OCI-LY1 (cell line): ENCODE data around the gene PKD1.

Experiments
- H2AFZ ChIP-seq: fragments of 200-600 bp; sonication (generic), shearing (Covaris generic); 2 replicates; pipeline ENCODE4 v1.6.0; 2014; ENCODE audit warnings: antibody characterized with exemption, mild to moderate bottlenecking, low read length
- H3F3A ChIP-seq: fragments of 200-600 bp; sonication (generic), shearing (Covaris generic); 2 replicates; pipeline ENCODE4 v1.6.0; 2014; ENCODE audit warnings: mild to moderate bottlenecking, antibody characterized with exemption, low read length, moderate library complexity; ENCODE audit not compliant: insufficient read depth
- H3K27ac ChIP-seq: fragments of 200-600 bp; sonication (generic); 2 replicates; pipeline ENCODE4 v1.5.1; 2014; ENCODE audit warnings: low read length, mixed run types, mild to moderate bottlenecking, low read depth; ENCODE audit not compliant: poor library complexity, severe bottlenecking
- H3K27me3 ChIP-seq: fragments of 200-600 bp; sonication (generic); 2 replicates; pipeline ENCODE4 v1.6.0; 2014; ENCODE audit warnings: antibody characterized with exemption, mild to moderate bottlenecking, low read length, moderate library complexity; ENCODE audit not compliant: insufficient read depth
- H3K36me3 ChIP-seq: fragments of 200-600 bp; sonication (generic); 2 replicates; pipeline ENCODE4 v1.6.1; 2014; ENCODE audit warnings: mild to moderate bottlenecking, antibody characterized with exemption, low read length, moderate library complexity, mixed read lengths; ENCODE audit not compliant: insufficient read depth
- H3K4me1 ChIP-seq: fragments of 200-600 bp; sonication (generic); 2 replicates; pipeline ENCODE4 v1.5.1; 2014; ENCODE audit warnings: mild to moderate bottlenecking, low read length, moderate library complexity; ENCODE audit not compliant: insufficient read depth, severe bottlenecking
- H3K4me2 ChIP-seq: fragments of 200-600 bp; sonication (generic), shearing (Covaris generic); 2 replicates; pipeline ENCODE4 v1.6.1; 2014; ENCODE audit warnings: low read length
- H3K4me3 ChIP-seq: fragments of 200-600 bp; sonication (generic); 2 replicates; pipeline ENCODE4 v1.5.1; 2014; ENCODE audit warnings: low read length, low read depth, mild to moderate bottlenecking, mixed read lengths; ENCODE audit not compliant: poor library complexity, severe bottlenecking
- H3K79me2 ChIP-seq: fragments of 200-600 bp; shearing (Covaris generic); 2 replicates; pipeline ENCODE4 v1.6.1; 2016; ENCODE audit warnings: mixed run types, low read length, mixed read lengths; ENCODE audit not compliant: insufficient read depth
- H3K9ac ChIP-seq: fragments of 200-600 bp; sonication (generic), shearing (Covaris generic); 2 replicates; pipeline ENCODE4 v1.6.1; 2014; ENCODE audit warnings: mild to moderate bottlenecking, low read length, mixed read lengths
- H3K9me2 ChIP-seq: fragments of 200-600 bp; sonication (generic), shearing (Covaris generic); 2 replicates; pipeline ENCODE4 v1.6.1; 2014; ENCODE audit warnings: low read depth, mild to moderate bottlenecking, low read length, mixed read lengths
- H3K9me3 ChIP-seq: fragments of 200-600 bp; shearing (Covaris generic); 2 replicates; pipeline ENCODE4 v1.6.1; 2014; ENCODE audit warnings: low read length, mixed read lengths
- H4K20me1 ChIP-seq: fragments of 200-600 bp; sonication (generic), shearing (Covaris generic); 2 replicates; pipeline ENCODE4 v1.6.0; 2016; ENCODE audit warnings: mild to moderate bottlenecking, low read length; ENCODE audit not compliant: insufficient read depth
- EZH2 ChIP-seq: fragments of 200-600 bp; sonication (generic), shearing (Covaris generic); IDR thresholded peaks from 2 replicates; pipeline ENCODE4 v1.8.0; 2017; ENCODE audit warnings: borderline replicate concordance, mixed run types, mild to moderate bottlenecking, antibody characterized with exemption, low read length, moderate library complexity, mixed read lengths
- TF ChIP-seq, protein P1 (sequence below): fragments of 200-600 bp; sonication (generic), shearing (Covaris generic); IDR thresholded peaks from 2 replicates; pipeline ENCODE4 v1.5.1; 2017; ENCODE audit warnings: mild to moderate bottlenecking, antibody characterized with exemption, low read length, moderate library complexity, mixed read lengths

Gene PKD1

DNA sequence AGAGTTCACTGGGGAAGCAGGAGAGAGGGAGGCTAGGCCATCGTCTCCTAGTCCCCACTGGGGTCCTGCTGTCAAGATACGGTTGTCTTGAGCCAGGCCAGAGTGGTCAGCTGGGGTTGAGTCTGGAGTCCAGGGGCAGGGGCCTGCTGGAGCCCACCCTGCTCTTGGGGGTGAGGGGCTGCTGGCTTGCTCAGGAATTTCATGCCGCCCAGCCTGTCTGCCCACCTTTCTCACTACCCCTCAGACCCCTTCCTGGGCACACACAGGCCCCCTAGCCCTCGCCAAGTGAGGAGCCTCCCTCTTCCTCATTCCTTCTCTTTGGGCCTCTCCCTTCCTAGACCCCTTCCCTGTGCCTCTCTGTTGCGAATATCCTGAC, 21.1 kb upstream of the PKD1 start:
- no peak overlapping the region for H2AFZ ChIP-seq
- H3K4me3 ChIP-seq, result peak overlapping the region; percentile 85
- no peak overlapping the region for H3K27ac ChIP-seq
- no peaks in the 10 kb centered on the region for H3F3A ChIP-seq
- peaks cover 32% of the 10 kb centered on the region for H3K36me3 ChIP-seq
- peak overlapping the region; percentile 48; the same call in 1 of the 2 replicates for H3K9ac ChIP-seq
- H3K9me2 ChIP-seq, result no peaks in the 10 kb centered on the region
- TF ChIP-seq, protein P1, sequence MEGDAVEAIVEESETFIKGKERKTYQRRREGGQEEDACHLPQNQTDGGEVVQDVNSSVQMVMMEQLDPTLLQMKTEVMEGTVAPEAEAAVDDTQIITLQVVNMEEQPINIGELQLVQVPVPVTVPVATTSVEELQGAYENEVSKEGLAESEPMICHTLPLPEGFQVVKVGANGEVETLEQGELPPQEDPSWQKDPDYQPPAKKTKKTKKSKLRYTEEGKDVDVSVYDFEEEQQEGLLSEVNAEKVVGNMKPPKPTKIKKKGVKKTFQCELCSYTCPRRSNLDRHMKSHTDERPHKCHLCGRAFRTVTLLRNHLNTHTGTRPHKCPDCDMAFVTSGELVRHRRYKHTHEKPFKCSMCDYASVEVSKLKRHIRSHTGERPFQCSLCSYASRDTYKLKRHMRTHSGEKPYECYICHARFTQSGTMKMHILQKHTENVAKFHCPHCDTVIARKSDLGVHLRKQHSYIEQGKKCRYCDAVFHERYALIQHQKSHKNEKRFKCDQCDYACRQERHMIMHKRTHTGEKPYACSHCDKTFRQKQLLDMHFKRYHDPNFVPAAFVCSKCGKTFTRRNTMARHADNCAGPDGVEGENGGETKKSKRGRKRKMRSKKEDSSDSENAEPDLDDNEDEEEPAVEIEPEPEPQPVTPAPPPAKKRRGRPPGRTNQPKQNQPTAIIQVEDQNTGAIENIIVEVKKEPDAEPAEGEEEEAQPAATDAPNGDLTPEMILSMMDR, result no peak
- TF ChIP-seq EZH2, result no peak
- peaks cover 72% of the 10 kb centered on the region for H3K4me1 ChIP-seq
- H3K9me3 ChIP-seq, result no peaks in the 10 kb centered on the region
- H3K79me2 ChIP-seq, result peaks cover 11% of the 10 kb centered on the region; the same call in 1 of the 2 replicates
- H4K20me1 ChIP-seq, result no peaks in the 10 kb centered on the region
- no peaks in the 10 kb centered on the region for H3K27me3 ChIP-seq
- peak overlapping the region; percentile 98 for H3K4me2 ChIP-seq

DNA sequence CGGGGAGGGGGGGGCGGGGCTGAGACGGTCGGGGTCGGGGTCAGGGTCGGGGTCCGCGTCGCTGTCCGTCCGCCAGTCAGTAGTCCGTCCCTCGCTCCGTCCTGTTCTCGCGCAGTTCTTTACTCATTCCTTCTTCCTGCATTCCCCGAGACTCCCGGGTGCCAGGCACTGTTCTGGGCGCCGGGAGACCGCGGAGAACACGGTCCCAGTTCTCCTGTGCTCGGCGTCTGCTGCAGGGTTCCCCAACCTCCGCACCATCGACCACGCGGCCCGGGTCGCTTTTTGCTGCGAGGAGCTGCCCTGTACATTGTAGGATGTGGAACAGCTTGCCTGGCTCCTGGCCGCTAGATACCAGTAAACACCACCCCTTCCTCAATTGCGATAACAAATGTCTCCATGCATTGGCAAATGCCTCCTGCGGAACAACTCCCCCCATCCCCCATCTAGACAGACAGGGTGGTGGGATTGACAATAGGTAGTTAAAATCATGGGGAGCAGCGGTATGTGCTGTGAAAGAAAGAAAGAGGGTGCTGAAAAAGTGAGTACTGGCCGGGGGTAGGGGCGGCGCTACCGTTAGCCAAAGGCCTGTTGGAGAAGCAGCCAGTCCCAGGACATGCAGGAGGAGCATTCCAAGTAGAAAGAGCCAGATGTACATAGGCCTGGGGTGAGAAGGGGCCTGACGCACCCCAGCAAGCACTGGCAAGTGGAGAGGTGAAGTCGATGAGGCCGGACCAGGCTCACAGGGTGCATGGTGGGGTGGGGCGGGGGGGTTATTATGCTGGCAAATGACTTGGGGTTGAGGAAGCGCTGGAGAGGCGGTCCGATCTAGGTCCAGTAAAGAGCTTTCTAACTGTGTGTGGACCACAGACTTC, 20.5 kb upstream of the PKD1 start:
- no peaks in the 10 kb centered on the region for H3K9me2 ChIP-seq
- no peaks in the 10 kb centered on the region for H3K27me3 ChIP-seq
- H4K20me1 ChIP-seq, result no peaks in the 10 kb centered on the region
- peaks cover 11% of the 10 kb centered on the region; the same call in 1 of the 2 replicates for H3K79me2 ChIP-seq
- peak overlapping the region; percentile 85 for H3K4me3 ChIP-seq
- peaks cover 75% of the 10 kb centered on the region for H3K4me1 ChIP-seq
- no peak overlapping the region for H2AFZ ChIP-seq
- H3F3A ChIP-seq, result 0 out of 2 replicates have a peak, but pooled peaks cover 2% of the 10 kb centered on the region
- H3K27ac ChIP-seq, result no peak overlapping the region
- peaks cover 39% of the 10 kb centered on the region for H3K36me3 ChIP-seq
- H3K9me3 ChIP-seq, result no peaks in the 10 kb centered on the region
- H3K9ac ChIP-seq, result peak overlapping the region; percentile 72
- peak overlapping the region; percentile 98 for H3K4me2 ChIP-seq
- no peak for TF ChIP-seq EZH2
- TF ChIP-seq, protein P1, result no peak

DNA sequence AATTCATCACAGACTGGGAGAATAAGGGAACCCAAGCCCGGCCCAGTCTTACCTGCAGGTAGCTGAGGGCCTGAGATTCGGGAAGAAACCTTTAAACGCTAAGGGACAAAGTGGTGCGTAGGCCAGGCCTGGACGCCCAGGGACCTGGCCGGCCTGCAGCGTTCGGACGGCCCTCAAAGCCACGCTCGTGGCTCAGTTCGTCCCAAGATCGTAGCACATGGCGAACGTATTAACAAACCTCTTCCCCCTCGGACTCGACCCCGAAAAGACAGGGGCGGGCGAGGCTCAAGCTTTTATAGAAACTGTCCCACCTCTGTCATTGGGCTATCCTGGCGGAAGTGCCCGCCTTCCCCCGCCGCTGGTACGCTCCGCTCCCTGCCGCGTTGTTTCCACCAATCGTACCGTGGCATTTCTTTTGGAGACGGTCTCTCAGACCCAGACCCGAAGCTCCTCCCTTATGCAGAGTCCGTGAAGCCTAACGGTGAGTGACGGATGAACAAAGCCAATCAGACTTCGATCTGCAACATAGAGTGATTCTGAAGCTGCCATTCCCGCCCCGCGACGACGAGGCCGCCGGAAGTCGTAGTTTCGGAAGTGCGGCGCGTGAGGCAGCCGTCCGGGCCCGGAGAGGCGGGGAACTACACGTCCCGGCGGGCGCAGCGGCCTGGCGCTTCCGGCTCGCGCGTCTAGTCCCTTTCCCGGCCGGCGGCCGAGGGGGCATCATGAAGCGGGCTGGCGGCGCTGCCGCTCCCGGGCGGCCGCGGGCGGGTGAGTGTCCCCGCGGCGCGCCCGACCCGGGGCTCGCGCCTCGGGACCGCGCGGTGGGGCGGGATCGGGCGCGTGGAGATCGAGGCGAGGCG, 19.6 kb upstream of the PKD1 start, which contains the start of gene TRAF7:
TRAF7 (plus strand) TSS at position 692 of the 860 bp plus-strand sequence. CDS start 8,139 bp downstream, outside the sequence.
- no peaks in the 10 kb centered on the region for H3K9me3 ChIP-seq
- H3K4me3 ChIP-seq, result peak within 1 kb of the TSS; percentile 85
- peak within 1 kb of the TSS; percentile 46 for H3K27ac ChIP-seq
- 0 out of 2 replicates have a peak, but pooled peaks cover 5% of the 10 kb centered on the region for H3F3A ChIP-seq
- no peak for TF ChIP-seq EZH2
- TF ChIP-seq, protein P1, result no peak
- H3K4me2 ChIP-seq, result peak within 1 kb of the TSS; percentile 98
- H3K79me2 ChIP-seq, result peaks cover 11% of the 10 kb centered on the region; the same call in 1 of the 2 replicates
- peaks cover 77% of the 10 kb centered on the region for H3K4me1 ChIP-seq
- H3K9me2 ChIP-seq, result no peaks in the 10 kb centered on the region
- peaks cover 43% of the 10 kb centered on the region for H3K36me3 ChIP-seq
- H2AFZ ChIP-seq, result no peak within 1 kb of the TSS
- no peaks in the 10 kb centered on the region for H4K20me1 ChIP-seq
- no peaks in the 10 kb centered on the region for H3K27me3 ChIP-seq
- H3K9ac ChIP-seq, result peak within 1 kb of the TSS; percentile 82
